ENCODE measurements around the gene ENTPD6.

DNA sequence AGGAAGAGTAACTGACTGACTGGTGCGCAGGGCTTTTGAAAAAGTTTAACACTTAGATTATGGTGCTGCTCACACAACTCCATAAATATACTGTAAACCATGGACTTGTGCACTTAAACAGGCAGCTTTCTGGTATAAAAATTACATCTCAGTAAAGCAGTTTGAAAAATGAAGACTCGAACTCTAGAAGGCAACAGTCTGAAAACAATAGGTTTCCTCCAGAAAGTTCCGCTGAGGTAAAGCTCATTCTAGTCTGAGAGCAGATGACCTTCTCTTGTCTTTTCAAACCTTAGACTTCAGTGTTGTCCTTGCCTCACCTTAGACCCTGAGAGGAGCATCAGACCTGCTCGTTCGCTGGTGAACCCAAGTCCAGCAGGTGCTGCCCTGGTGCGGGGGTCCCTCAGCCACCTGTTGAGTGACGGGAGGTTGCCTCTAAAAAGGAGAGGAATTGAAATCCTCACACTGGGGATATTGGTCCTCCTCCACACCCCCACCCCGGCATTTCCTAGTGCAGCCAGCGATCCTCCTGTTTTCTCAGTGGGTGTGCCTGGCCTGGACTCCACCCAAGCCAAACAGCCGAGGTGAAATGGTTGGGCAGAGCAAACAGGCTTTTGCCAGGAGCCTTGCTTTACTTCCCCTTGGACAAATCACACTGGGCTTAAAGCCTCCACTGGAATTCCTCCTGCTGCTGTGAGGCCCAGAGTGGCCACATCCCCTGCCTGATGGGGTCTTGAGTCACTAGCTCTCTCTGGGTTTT is 37.7 kb downstream of the ENTPD6 start:
- TF ChIP-seq CTCF (IDR thresholded peaks at IDR 0.05) (no peak), POLR2A (IDR thresholded peaks at IDR 0.05) (no peak)

Measured in uterus (tissue), 2 donors.